Neural progenitor cell (in vitro differentiated cells): ENCODE data around the gene FHAD1.

Source experiments
- CTCF ChIP-seq: fragments of 200-600 bp; sonication (generic); IDR thresholded peaks from 2 replicates; pipeline ENCODE4 v1.5.1; 2017; ENCODE audit warnings: antibody characterized with exemption, mild to moderate bottlenecking
- EZH2 ChIP-seq: fragments of 200-600 bp; sonication (generic); IDR thresholded peaks from 2 replicates; pipeline ENCODE4 v1.6.1; 2017; ENCODE audit warnings: antibody characterized with exemption, mild to moderate bottlenecking, moderate library complexity

- TF ChIP-seq CTCF (no peak), EZH2 (no peak)
Measured at GRCh38 chr1:15211424-15211823, 35.6 kb upstream of the FHAD1 start.
